Renal pelvis (tissue), 4 donors: Measurements from ENCODE around the gene SH3BP2. TPM values are rescaled to one million over a fixed set of nuclear protein-coding genes. Genes with fewer than 3 reads are reported as not detected.

Experiments
- DNase-seq: peaks from one replicate; pipeline ENCODE4 v3.0.0-alpha.2; 2013
- polyA plus RNA-seq, 3 donors: library from polyadenylated mRNA; unstranded; fragments of 120-200 nt; gene quantifications; one replicate each; pipeline ENCODE4 v1.2.1, GENCODE V29; 2013; ENCODE audit not compliant: insufficient read length in 3 of 3

The SH3BP2 gene
- polyA plus RNA-seq, 3 donors = 36.8 to 56.6 (median 46.1) TPM

GRCh38 chr4:2817701-2818350 lies 24.9 kb downstream of the SH3BP2 start:
- no peak for DNase-seq

GRCh38 chr4:2818351-2818939 lies 25.6 kb downstream of the SH3BP2 start:
- DNase-seq = no peak

- no peak for DNase-seq
Measured at GRCh38 chr4:2819244-2820215, 26.6 kb downstream of the SH3BP2 start.

- no peak for DNase-seq
Measured at GRCh38 chr4:2820216-2820982, 27.5 kb downstream of the SH3BP2 start.

- DNase-seq = no peak
Measured at GRCh38 chr4:2822461-2823300, 29.8 kb downstream of the SH3BP2 start.

GRCh38 chr4:2823301-2823670 lies 30.4 kb downstream of the SH3BP2 start:
- no peak for DNase-seq

- no peak for DNase-seq
Measured at GRCh38 chr4:2823671-2824328, 30.9 kb downstream of the SH3BP2 start.

GRCh38 chr4:2824329-2824835 lies 31.5 kb downstream of the SH3BP2 start:
- DNase-seq = no peak

- DNase-seq = no peak
Measured at GRCh38 chr4:2824836-2825381, 32.0 kb downstream of the SH3BP2 start.

GRCh38 chr4:2825740-2826139 lies 32.9 kb downstream of the SH3BP2 start:
- no peak for DNase-seq

GRCh38 chr4:2827071-2827873 lies 34.4 kb downstream of the SH3BP2 start:
- no peak for DNase-seq

- no peak for DNase-seq
Measured at GRCh38 chr4:2827874-2828751, 35.2 kb downstream of the SH3BP2 start.

GRCh38 chr4:2828758-2829181 lies 35.9 kb downstream of the SH3BP2 start:
- no peak for DNase-seq

- no peak for DNase-seq
Measured at GRCh38 chr4:2829321-2829932, 36.5 kb downstream of the SH3BP2 start.

GRCh38 chr4:2829933-2830451 lies 37.1 kb downstream of the SH3BP2 start:
- DNase-seq = no peak

- no peak for DNase-seq
Measured at GRCh38 chr4:2830632-2831610, 38.0 kb downstream of the SH3BP2 start.
